Neural cell (in vitro differentiated cells): ENCODE results near the gene MEFV. TPM values are rescaled to one million over a fixed set of nuclear protein-coding genes. Genes with fewer than 3 reads are reported as not detected.

Experiments
- H2AFZ ChIP-seq: fragments of 200-600, 300-800 bp; sonication (generic), shearing (Covaris generic); 2 replicates; pipeline ENCODE4 v1.6.0; 2014; ENCODE audit warnings: low read depth, mild to moderate bottlenecking, antibody characterized with exemption, low read length, moderate library complexity
- H3F3A ChIP-seq: fragments of 200-600 bp; shearing (Covaris generic); 2 replicates; pipeline ENCODE4 v1.6.1; 2016; ENCODE audit warnings: mild to moderate bottlenecking, moderate library complexity, mixed read lengths, antibody characterized with exemption, low read length; ENCODE audit not compliant: insufficient read depth, poor library complexity, severe bottlenecking
- H3K27ac ChIP-seq: fragments of 200-600, 300-800 bp; sonication (generic), shearing (Covaris generic); 2 replicates; pipeline ENCODE4 v1.5.1; 2014; ENCODE audit warnings: mild to moderate bottlenecking, low read length, moderate library complexity
- H3K27me3 ChIP-seq: fragments of 300-800, 200-600 bp; sonication (generic), shearing (Covaris generic); 2 replicates; pipeline ENCODE4 v1.6.0; 2014; ENCODE audit warnings: mild to moderate bottlenecking, low read depth, low read length, moderate library complexity; ENCODE audit not compliant: insufficient read depth
- H3K36me3 ChIP-seq: fragments of 300-800, 200-600 bp; sonication (generic), shearing (Covaris generic); 2 replicates; pipeline ENCODE4 v1.5.1; 2014; ENCODE audit warnings: mild to moderate bottlenecking, antibody characterized with exemption, low read length, moderate library complexity; ENCODE audit not compliant: insufficient read depth
- H3K4me2 ChIP-seq: fragments of 300-800, 200-600 bp; sonication (generic), shearing (Covaris generic); 2 replicates; pipeline ENCODE4 v1.6.0; 2014; ENCODE audit warnings: mild to moderate bottlenecking, low read length
- H3K4me3 ChIP-seq: fragments of 300-800, 200-600 bp; sonication (generic), shearing (Covaris generic); 2 replicates; pipeline ENCODE4 v1.5.1; 2014; ENCODE audit warnings: mild to moderate bottlenecking, low read length, moderate library complexity
- H3K79me2 ChIP-seq: fragments of 200-600 bp; shearing (Covaris generic); replicated peaks from 2 replicates; pipeline ENCODE4 v1.6.0; 2014; ENCODE audit warnings: mild to moderate bottlenecking, low read length, moderate library complexity; ENCODE audit not compliant: insufficient read depth
- H3K9ac ChIP-seq: fragments of 300-800, 200-600 bp; sonication (generic), shearing (Covaris generic); 2 replicates; pipeline ENCODE4 v1.6.1; 2016; ENCODE audit warnings: mild to moderate bottlenecking, low read length, mixed read lengths
- H3K9me2 ChIP-seq: fragments of 200-600 bp; shearing (Covaris generic); 2 replicates; pipeline ENCODE4 v1.6.1; 2016; ENCODE audit warnings: mild to moderate bottlenecking, low read length, mixed read lengths; ENCODE audit not compliant: insufficient read depth
- H3K9me3 ChIP-seq: fragments of 200-600, 300-800 bp; sonication (generic), shearing (Covaris generic); 2 replicates; pipeline ENCODE4 v1.6.1; 2016; ENCODE audit warnings: mild to moderate bottlenecking, mixed run types, low read length, moderate library complexity, mixed read lengths
- H4K20me1 ChIP-seq: fragments of 200-600 bp; shearing (Covaris generic); 2 replicates; pipeline ENCODE4 v1.6.1; 2016; ENCODE audit warnings: mild to moderate bottlenecking, mixed run types; ENCODE audit not compliant: insufficient read depth
- EP300 ChIP-seq: fragments of 450-650 bp; conservative IDR thresholded peaks from 2 replicates; pipeline ENCODE4 v1.6.1; 2014; ENCODE audit warnings: antibody characterized with exemption, mild to moderate bottlenecking, moderate library complexity; ENCODE audit not compliant: poor library complexity, severe bottlenecking
- EZH2 ChIP-seq: fragments of 200-600, 300-800 bp; shearing (Covaris generic), sonication (generic); IDR thresholded peaks from 2 replicates; pipeline ENCODE4 v1.6.1; 2014; ENCODE audit warnings: antibody characterized with exemption, low read length, borderline replicate concordance, mild to moderate bottlenecking; ENCODE audit not compliant: insufficient read depth, poor library complexity, severe bottlenecking
- MXI1 ChIP-seq: fragments of 450-650 bp; conservative IDR thresholded peaks from 2 replicates; pipeline ENCODE4 v1.6.1; 2014; ENCODE audit warnings: antibody characterized with exemption, mild to moderate bottlenecking; ENCODE audit not compliant: poor library complexity, severe bottlenecking
- POLR2AphosphoS5 ChIP-seq: IDR thresholded peaks from 2 replicates; pipeline ENCODE4 v1.6.1; 2012
- RAD21 ChIP-seq: fragments of 450-650 bp; conservative IDR thresholded peaks from 2 replicates; pipeline ENCODE4 v1.6.1; 2014; ENCODE audit warnings: antibody characterized with exemption, mild to moderate bottlenecking, moderate library complexity
- SMC3 ChIP-seq: fragments of 450-650 bp; conservative IDR thresholded peaks from 2 replicates; pipeline ENCODE4 v1.6.1; 2014; ENCODE audit warnings: antibody characterized with exemption, mild to moderate bottlenecking, moderate library complexity; ENCODE audit not compliant: poor library complexity
- TAF1 ChIP-seq: IDR thresholded peaks from 2 replicates; pipeline ENCODE4 v1.6.1; 2012; ENCODE audit warnings: low read depth
- polyA plus RNA-seq: library from polyadenylated mRNA; depleted of rRNA; stranded (reverse); fragments of >200 nt; gene quantifications from 2 replicates; pipeline ENCODE4 v1.2.3, GENCODE V29; 2014
- TF ChIP-seq, protein P1 (sequence below): IDR thresholded peaks from 2 replicates; pipeline ENCODE4 v1.6.1; 2012; ENCODE audit warnings: borderline replicate concordance
- TF ChIP-seq, protein P2 (sequence below): fragments of 450-650 bp; IDR thresholded peaks from 2 replicates; pipeline ENCODE4 v1.5.1; 2014; ENCODE audit warnings: antibody characterized with exemption, mild to moderate bottlenecking, moderate library complexity; ENCODE audit not compliant: poor library complexity, severe bottlenecking

Gene MEFV
- polyA plus RNA-seq, 1 donor from 2014 or later = not detected

DNA sequence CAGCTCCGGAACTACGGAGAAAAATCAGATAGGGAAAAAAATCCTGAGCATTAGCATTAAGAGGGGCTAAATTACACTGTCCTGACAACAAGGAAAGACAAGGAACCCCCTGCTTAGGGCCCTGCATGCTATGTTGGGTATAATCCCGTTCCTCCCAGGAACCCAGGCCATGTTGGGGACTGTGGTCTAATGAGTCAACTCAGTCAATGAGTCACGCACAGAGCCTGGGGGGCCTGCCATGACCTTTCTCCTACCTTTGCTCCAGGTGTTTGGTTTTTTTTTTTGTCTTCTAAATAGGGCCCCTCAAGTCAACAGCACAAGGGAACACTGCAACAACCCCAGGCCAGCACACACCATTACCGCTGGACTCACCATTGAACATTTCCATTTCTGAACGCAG lies 12.6 kb downstream of the MEFV start:
- Histone ChIP-seq H3F3A (no peaks in the 10 kb centered on the region), H3K4me3 (no peak overlapping the region), H3K9ac (no peak overlapping the region), H3K36me3 (no peaks in the 10 kb centered on the region), H3K4me2 (no peak overlapping the region), H3K79me2 (no peaks in the 10 kb centered on the region), H3K9me3 (no peaks in the 10 kb centered on the region), H3K27ac (no peak overlapping the region), H2AFZ (no peak overlapping the region), H3K27me3 (no peaks in the 10 kb centered on the region), H3K9me2 (no peaks in the 10 kb centered on the region), H4K20me1 (no peaks in the 10 kb centered on the region)
- TF ChIP-seq EP300 (no peak), EZH2 (no peak), SMC3 (no peak), RAD21 (no peak), MXI1 (no peak), POLR2AphosphoS5 (no peak)
- TF ChIP-seq, protein P1, sequence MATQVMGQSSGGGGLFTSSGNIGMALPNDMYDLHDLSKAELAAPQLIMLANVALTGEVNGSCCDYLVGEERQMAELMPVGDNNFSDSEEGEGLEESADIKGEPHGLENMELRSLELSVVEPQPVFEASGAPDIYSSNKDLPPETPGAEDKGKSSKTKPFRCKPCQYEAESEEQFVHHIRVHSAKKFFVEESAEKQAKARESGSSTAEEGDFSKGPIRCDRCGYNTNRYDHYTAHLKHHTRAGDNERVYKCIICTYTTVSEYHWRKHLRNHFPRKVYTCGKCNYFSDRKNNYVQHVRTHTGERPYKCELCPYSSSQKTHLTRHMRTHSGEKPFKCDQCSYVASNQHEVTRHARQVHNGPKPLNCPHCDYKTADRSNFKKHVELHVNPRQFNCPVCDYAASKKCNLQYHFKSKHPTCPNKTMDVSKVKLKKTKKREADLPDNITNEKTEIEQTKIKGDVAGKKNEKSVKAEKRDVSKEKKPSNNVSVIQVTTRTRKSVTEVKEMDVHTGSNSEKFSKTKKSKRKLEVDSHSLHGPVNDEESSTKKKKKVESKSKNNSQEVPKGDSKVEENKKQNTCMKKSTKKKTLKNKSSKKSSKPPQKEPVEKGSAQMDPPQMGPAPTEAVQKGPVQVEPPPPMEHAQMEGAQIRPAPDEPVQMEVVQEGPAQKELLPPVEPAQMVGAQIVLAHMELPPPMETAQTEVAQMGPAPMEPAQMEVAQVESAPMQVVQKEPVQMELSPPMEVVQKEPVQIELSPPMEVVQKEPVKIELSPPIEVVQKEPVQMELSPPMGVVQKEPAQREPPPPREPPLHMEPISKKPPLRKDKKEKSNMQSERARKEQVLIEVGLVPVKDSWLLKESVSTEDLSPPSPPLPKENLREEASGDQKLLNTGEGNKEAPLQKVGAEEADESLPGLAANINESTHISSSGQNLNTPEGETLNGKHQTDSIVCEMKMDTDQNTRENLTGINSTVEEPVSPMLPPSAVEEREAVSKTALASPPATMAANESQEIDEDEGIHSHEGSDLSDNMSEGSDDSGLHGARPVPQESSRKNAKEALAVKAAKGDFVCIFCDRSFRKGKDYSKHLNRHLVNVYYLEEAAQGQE = no peak

DNA sequence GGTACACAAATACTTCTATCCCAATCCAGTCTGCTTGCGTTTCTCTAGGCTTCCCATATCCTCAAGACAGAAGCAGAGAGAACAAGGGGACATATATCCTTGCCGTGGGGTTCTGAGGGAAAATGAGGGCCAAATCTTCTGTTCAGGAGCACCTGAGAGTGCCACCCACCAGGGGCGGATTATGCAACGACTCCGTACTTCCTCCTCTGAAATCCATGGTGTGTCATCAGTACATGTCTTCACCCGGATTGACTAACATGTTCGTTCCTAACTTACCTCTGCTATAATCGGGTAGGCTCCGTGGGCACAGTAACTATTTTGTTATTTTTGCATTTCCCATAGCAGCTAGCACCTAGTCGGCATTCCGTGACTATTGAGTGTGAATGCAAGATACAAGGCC lies 13.7 kb downstream of the MEFV start:
- no peaks in the 10 kb centered on the region for H3K36me3 ChIP-seq
- H3K9ac ChIP-seq = no peak overlapping the region
- no peak overlapping the region for H3K4me2 ChIP-seq
- H3K27me3 ChIP-seq = no peaks in the 10 kb centered on the region
- H3K9me3 ChIP-seq = no peaks in the 10 kb centered on the region
- H3K79me2 ChIP-seq = no peaks in the 10 kb centered on the region
- no peak overlapping the region for H2AFZ ChIP-seq
- no peaks in the 10 kb centered on the region for H3F3A ChIP-seq
- H4K20me1 ChIP-seq = no peaks in the 10 kb centered on the region
- H3K27ac ChIP-seq = no peak overlapping the region
- no peak for TF ChIP-seq MXI1
- TF ChIP-seq SMC3 = no peak
- no peak overlapping the region for H3K4me3 ChIP-seq
- no peaks in the 10 kb centered on the region for H3K9me2 ChIP-seq

DNA sequence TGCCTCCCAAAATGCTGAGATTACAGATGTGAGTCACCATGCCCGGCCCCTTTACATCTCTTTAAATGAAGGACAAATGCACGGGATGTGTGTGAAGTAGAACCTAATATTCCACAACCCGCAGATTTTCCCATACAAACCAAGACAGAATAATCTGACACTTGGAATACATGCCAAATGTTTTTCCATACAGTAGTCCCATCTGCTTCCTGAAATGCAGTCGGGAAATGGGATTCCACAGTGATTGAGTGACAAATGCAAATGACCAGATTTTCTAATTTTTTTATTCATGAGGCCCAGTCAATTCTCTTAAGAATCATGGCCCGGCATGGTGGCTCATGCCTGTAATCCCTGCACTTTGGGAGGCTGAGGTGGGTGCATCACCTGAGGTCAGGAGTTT lies 14.7 kb downstream of the MEFV start:
- TF ChIP-seq, protein P2, sequence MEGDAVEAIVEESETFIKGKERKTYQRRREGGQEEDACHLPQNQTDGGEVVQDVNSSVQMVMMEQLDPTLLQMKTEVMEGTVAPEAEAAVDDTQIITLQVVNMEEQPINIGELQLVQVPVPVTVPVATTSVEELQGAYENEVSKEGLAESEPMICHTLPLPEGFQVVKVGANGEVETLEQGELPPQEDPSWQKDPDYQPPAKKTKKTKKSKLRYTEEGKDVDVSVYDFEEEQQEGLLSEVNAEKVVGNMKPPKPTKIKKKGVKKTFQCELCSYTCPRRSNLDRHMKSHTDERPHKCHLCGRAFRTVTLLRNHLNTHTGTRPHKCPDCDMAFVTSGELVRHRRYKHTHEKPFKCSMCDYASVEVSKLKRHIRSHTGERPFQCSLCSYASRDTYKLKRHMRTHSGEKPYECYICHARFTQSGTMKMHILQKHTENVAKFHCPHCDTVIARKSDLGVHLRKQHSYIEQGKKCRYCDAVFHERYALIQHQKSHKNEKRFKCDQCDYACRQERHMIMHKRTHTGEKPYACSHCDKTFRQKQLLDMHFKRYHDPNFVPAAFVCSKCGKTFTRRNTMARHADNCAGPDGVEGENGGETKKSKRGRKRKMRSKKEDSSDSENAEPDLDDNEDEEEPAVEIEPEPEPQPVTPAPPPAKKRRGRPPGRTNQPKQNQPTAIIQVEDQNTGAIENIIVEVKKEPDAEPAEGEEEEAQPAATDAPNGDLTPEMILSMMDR = no peak
- TF ChIP-seq EZH2 (no peak), MXI1 (no peak), TAF1 (no peak), EP300 (no peak), SMC3 (no peak), POLR2AphosphoS5 (no peak), RAD21 (no peak)
- TF ChIP-seq, protein P1 = no peak

More for the DNA sequence above, 14.7 kb downstream of the MEFV start:
- Histone ChIP-seq H3K9me3 (no peaks in the 10 kb centered on the region), H2AFZ (no peak overlapping the region), H4K20me1 (no peaks in the 10 kb centered on the region), H3F3A (no peaks in the 10 kb centered on the region), H3K79me2 (no peaks in the 10 kb centered on the region), H3K9me2 (no peaks in the 10 kb centered on the region), H3K36me3 (no peaks in the 10 kb centered on the region), H3K27ac (no peak overlapping the region), H3K27me3 (no peaks in the 10 kb centered on the region), H3K4me2 (no peak overlapping the region), H3K4me3 (no peak overlapping the region), H3K9ac (no peak overlapping the region)
